PC-3 (cell line): ENCODE data around the gene FAM219B. TPM values are rescaled to one million over a fixed set of nuclear protein-coding genes. Genes with fewer than 3 reads are reported as not detected.

Experiments used
- ATAC-seq: fragments of 200-7000 bp; cut with Tn5 transposase; 2 replicates; pipeline ENCODE4 v1.9.1; 2020; ENCODE audit warnings: mild to moderate bottlenecking, moderate library complexity
- BruUV-seq: library from RNA; stranded (reverse); fragments of 400-500 nt; replicated peaks from 2 replicates; lab custom pipeline; 2021; lab: Mats Ljungman, UMichigan
- CTCF ChIA-PET: fragments of 300-600 bp; sonication (Branson Sonifier 250); formaldehyde crosslinking; loops from one replicate; lab custom pipeline; 2022; ENCODE audit warnings: antibody characterized with exemption; lab: Charles Lee
- POLR2A ChIA-PET: fragments of 300-600 bp; sonication (Branson Sonifier 250); formaldehyde crosslinking; loops from one replicate; lab custom pipeline; 2022; ENCODE audit warnings: antibody characterized with exemption; ENCODE audit not compliant: unreplicated experiment; lab: Charles Lee
- DNase-seq: peaks from one replicate; pipeline ENCODE4 v3.0.0-alpha.2; 2015
- H2AFZ ChIP-seq: fragments of 300-600 bp; sonication (generic); 2 replicates; pipeline ENCODE4 v1.6.0; 2016; ENCODE audit warnings: antibody characterized with exemption, low read length
- H3F3A ChIP-seq: fragments of 300-600 bp; sonication (generic); one replicate; pipeline ENCODE4 v1.6.0; 2017; ENCODE audit warnings: antibody characterized with exemption, low read length, control low read depth, mild to moderate bottlenecking; ENCODE audit not compliant: unreplicated experiment
- H3K27ac ChIP-seq: fragments of 300-600 bp; sonication (generic); 2 replicates; pipeline ENCODE4 v1.5.1; 2016; ENCODE audit warnings: mild to moderate bottlenecking, low read length
- H3K27me3 ChIP-seq: fragments of 300-600 bp; sonication (generic); 2 replicates; pipeline ENCODE4 v1.6.1; 2016; ENCODE audit warnings: low read length, mixed read lengths
- H3K36me3 ChIP-seq: fragments of 300-600 bp; sonication (generic); 2 replicates; pipeline ENCODE4 v1.6.1; 2016; ENCODE audit warnings: low read depth, mixed run types, low read length, mixed read lengths
- H3K4me1 ChIP-seq: fragments of 300-600 bp; sonication (generic); 2 replicates; pipeline ENCODE4 v1.5.1; 2016; ENCODE audit warnings: low read length; ENCODE audit not compliant: insufficient read depth
- H3K4me2 ChIP-seq: fragments of 300-600 bp; sonication (generic); 2 replicates; pipeline ENCODE4 v1.6.0; 2016; ENCODE audit warnings: low read length
- H3K4me3 ChIP-seq: fragments of 300-600 bp; sonication (generic); 2 replicates; pipeline ENCODE4 v1.5.1; 2016; ENCODE audit warnings: mild to moderate bottlenecking, low read length, mixed read lengths
- H3K79me2 ChIP-seq: fragments of 300-600 bp; sonication (generic); 2 replicates; pipeline ENCODE4 v1.6.1; 2017; ENCODE audit warnings: low read length, mixed read lengths
- H3K9ac ChIP-seq: fragments of 300-600 bp; sonication (generic); 2 replicates; pipeline ENCODE4 v1.6.0; 2016; ENCODE audit warnings: mild to moderate bottlenecking, low read length
- H3K9me2 ChIP-seq: fragments of 300-600 bp; sonication (generic); replicated peaks from 2 replicates; pipeline ENCODE4 v1.6.1; 2016; ENCODE audit warnings: mixed run types, low read length, mixed read lengths
- H3K9me3 ChIP-seq: fragments of 300-600 bp; sonication (generic); 2 replicates; pipeline ENCODE4 v1.6.1; 2016; ENCODE audit warnings: low read length, mixed read lengths
- H4K20me1 ChIP-seq: fragments of 300-600 bp; sonication (generic); 2 replicates; pipeline ENCODE4 v1.6.1; 2016; ENCODE audit warnings: low read length, mixed read lengths
- CTCF ChIP-seq: fragments of 300-600 bp; sonication (generic); conservative IDR thresholded peaks from 2 replicates; pipeline ENCODE4 v1.5.1; 2017; ENCODE audit warnings: antibody characterized with exemption, low read depth, mild to moderate bottlenecking, low read length
- EZH2 ChIP-seq: fragments of 300-600 bp; sonication (generic); IDR thresholded peaks from one replicate; pipeline ENCODE4 v1.6.1; 2017; ENCODE audit warnings: antibody characterized with exemption, mild to moderate bottlenecking, low read length; ENCODE audit not compliant: unreplicated experiment
- EZH2phosphoT487 ChIP-seq: fragments of 300-600 bp; sonication (generic); IDR thresholded peaks from 2 replicates; pipeline ENCODE4 v1.6.1; 2018; ENCODE audit warnings: mild to moderate bottlenecking, antibody characterized with exemption, low read length, borderline replicate concordance
- intact Hi-C: fragments of 100-400 bp; cut with micrococcal nuclease; formaldehyde crosslinking; loops from 2 replicates; pipeline ENCODE4 v1.9.0; 2023
- total RNA-seq: library from RNA; depleted of rRNA; stranded (reverse); fragments of >200 nt; gene quantifications from 2 replicates; pipeline ENCODE4 v1.2.3, GENCODE V29; 2014

FAM219B gene
- total RNA-seq, 1 experiment from 2014 or later: 23.8 TPM

- Histone ChIP-seq H3F3A (no peaks in the 10 kb centered on the region), H3K4me3 (no peak overlapping the region), H3K27me3 (no peaks in the 10 kb centered on the region), H3K9me2 (no peaks in the 10 kb centered on the region), H3K4me2 (no peak overlapping the region), H3K27ac (no peak overlapping the region), H3K4me1 (no peaks in the 10 kb centered on the region), H3K79me2 (peaks cover 51% of the 10 kb centered on the region), H2AFZ (no peak overlapping the region), H4K20me1 (0 out of 2 replicates have a peak, but pooled peaks cover 7% of the 10 kb centered on the region), H3K9ac (no peak overlapping the region), H3K9me3 (no peaks in the 10 kb centered on the region), H3K36me3 (peaks cover 34% of the 10 kb centered on the region)
- CTCF ChIA-PET: no interaction called here
- intact Hi-C loops: no loop called here
- no peak for TF ChIP-seq EZH2phosphoT487
- TF ChIP-seq EZH2: no peak
- TF ChIP-seq CTCF: no peak
- no TSS peak for BruUV-seq
- no peak for DNase-seq
- POLR2A ChIA-PET: no interaction called here
- ATAC-seq: no peak
Measured at GRCh38 chr15:74928771-74929198, 22.1 kb upstream of the FAM219B start.

GRCh38 chr15:74924525-74924924 is 17.9 kb upstream of the FAM219B start:
- no peaks in the 10 kb centered on the region for H3K9me3 ChIP-seq
- no peak for TF ChIP-seq EZH2phosphoT487
- TF ChIP-seq EZH2: no peak
- TF ChIP-seq CTCF: no peak
- H4K20me1 ChIP-seq: 0 out of 2 replicates have a peak, but pooled peaks cover 4% of the 10 kb centered on the region
- H3K36me3 ChIP-seq: peaks cover 52% of the 10 kb centered on the region
- CTCF ChIA-PET: no interaction called here
- POLR2A ChIA-PET: no interaction called here
- H3K79me2 ChIP-seq: peaks cover 18% of the 10 kb centered on the region
- no peak for DNase-seq
- H2AFZ ChIP-seq: no peak overlapping the region
- no peak overlapping the region for H3K9ac ChIP-seq
- no TSS peak for BruUV-seq
- intact Hi-C loops: no loop called here
- no peak overlapping the region for H3K27ac ChIP-seq
- no peaks in the 10 kb centered on the region for H3K9me2 ChIP-seq
- no peak overlapping the region for H3K4me2 ChIP-seq
- no peaks in the 10 kb centered on the region for H3F3A ChIP-seq
- ATAC-seq: no peak
- H3K4me3 ChIP-seq: no peak overlapping the region
- H3K4me1 ChIP-seq: no peaks in the 10 kb centered on the region
- H3K27me3 ChIP-seq: no peaks in the 10 kb centered on the region

- no peaks in the 10 kb centered on the region for H3K9me2 ChIP-seq
- H3K4me1 ChIP-seq: no peaks in the 10 kb centered on the region
- no peaks in the 10 kb centered on the region for H3K9me3 ChIP-seq
- ChIA-PET POLR2A (no interaction called here), CTCF (no interaction called here)
- ATAC-seq (no peak), DNase-seq (no peak)
- no peaks in the 10 kb centered on the region for H3K79me2 ChIP-seq
- H4K20me1 ChIP-seq: no peaks in the 10 kb centered on the region
- no peaks in the 10 kb centered on the region for H3F3A ChIP-seq
- no TSS peak for BruUV-seq
- H3K27ac ChIP-seq: no peak overlapping the region
- H3K36me3 ChIP-seq: peaks cover 35% of the 10 kb centered on the region
- no peaks in the 10 kb centered on the region for H3K27me3 ChIP-seq
- no peak overlapping the region for H3K4me2 ChIP-seq
- H3K4me3 ChIP-seq: no peak overlapping the region
- TF ChIP-seq EZH2: no peak
- TF ChIP-seq EZH2phosphoT487: no peak
- TF ChIP-seq CTCF: no peak
- no peak overlapping the region for H2AFZ ChIP-seq
- intact Hi-C loops: no loop called here
- H3K9ac ChIP-seq: no peak overlapping the region
Measured at GRCh38 chr15:74920456-74920855, 13.8 kb upstream of the FAM219B start.
